Stimulated activated CD4-positive, alpha-beta T cell treated with anti-CD3 and anti-CD28 coated beads, Interleukin-12 subunit alpha, Interleukin-12 subunit beta, amount 100 ng/mL, for 4 hours (primary cell): ENCODE data around the gene NFYB.

Experiments
- DNase-seq: peaks from one replicate; pipeline ENCODE4 v3.0.0-alpha.2; 2020

NFYB gene

DNA sequence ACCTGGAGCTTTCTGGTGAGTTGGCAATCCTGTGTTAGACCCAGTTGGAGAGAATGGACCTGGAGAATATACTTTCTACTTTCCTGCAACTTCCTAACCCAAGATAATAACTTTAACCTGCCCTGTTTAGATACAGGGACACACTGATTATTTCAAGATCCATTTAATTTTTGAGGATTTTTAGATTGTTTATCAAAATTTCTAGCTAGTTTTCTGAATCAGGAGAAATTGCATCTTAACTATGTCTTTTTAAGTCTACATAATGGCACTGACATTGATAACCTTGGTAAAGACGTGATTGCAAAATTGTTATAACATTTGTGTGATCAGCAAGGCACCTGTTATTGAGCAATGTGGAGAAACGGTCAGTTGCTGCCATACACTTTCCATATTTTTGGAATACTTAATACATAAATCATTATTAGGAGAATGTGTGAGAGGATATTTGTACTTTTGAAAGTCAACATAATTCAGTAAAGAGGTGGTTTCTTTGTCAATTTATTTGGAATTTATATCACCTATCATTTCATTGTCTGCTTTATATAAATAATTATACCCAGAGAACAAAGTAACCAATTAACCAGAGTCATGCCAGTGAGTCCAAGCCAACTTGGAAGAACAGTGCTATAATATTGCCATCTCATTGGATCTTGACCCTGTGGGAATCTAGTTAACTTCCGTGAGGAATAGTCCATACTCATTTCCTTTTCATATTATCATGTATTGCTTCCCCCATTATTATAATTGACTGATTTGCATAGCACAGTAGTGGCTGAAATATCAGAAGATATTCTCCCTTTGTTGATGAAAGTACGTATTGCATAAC is 28.4 kb downstream of the NFYB start:
- DNase-seq = no peak

GRCh38 chr12:104108755-104109445 is 29.1 kb downstream of the NFYB start:
- peak; percentile 83 for DNase-seq

DNA sequence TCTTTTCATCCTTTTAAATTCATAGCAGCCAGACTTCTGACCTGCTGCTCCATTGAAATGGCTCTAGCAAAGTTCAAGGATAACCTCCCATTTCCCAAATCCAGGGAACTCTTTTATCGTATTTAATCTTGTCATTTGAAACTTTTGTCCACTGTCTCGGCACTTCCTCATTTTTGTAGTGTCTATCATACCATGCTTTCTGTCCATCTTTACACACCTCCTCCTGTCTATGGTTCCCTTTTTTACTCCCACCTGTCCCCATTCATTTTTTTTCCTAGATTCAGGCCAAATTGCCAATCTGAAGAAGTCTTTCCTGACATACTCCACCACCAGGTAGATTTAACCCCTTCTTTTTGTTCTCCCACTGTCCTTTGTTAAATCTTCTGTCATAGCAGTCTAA is 31.0 kb downstream of the NFYB start:
- DNase-seq = no peak

DNA sequence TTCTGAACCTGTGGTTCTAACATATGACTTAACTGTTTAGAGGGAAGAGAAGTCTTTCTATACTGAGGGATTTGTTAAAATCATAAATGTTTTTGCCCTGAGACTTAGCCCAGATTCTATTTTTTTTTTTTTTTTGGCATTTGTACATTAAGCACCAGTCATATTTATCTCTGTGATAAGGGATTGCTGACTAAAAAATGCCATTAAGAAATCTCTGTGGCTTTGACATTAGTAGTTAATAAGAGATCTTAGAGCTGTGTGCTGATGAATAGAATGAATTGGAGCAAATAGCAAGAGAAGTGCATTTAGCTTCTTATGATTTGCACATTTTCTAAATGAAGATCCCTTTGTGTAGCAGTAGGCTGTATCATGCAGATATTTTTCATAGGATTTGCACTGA is 32.5 kb downstream of the NFYB start:
- DNase-seq = no peak

GRCh38 chr12:104097954-104098353 is 40.1 kb downstream of the NFYB start:
- no peak for DNase-seq

- no peak for DNase-seq
Measured at GRCh38 chr12:104095289-104095688, 42.7 kb downstream of the NFYB start.

GRCh38 chr12:104094284-104094683 is 43.7 kb downstream of the NFYB start:
- DNase-seq = no peak

GRCh38 chr12:104091136-104091535 is 46.9 kb downstream of the NFYB start:
- DNase-seq = no peak

GRCh38 chr12:104090685-104091084 is 47.3 kb downstream of the NFYB start:
- no peak for DNase-seq

DNA sequence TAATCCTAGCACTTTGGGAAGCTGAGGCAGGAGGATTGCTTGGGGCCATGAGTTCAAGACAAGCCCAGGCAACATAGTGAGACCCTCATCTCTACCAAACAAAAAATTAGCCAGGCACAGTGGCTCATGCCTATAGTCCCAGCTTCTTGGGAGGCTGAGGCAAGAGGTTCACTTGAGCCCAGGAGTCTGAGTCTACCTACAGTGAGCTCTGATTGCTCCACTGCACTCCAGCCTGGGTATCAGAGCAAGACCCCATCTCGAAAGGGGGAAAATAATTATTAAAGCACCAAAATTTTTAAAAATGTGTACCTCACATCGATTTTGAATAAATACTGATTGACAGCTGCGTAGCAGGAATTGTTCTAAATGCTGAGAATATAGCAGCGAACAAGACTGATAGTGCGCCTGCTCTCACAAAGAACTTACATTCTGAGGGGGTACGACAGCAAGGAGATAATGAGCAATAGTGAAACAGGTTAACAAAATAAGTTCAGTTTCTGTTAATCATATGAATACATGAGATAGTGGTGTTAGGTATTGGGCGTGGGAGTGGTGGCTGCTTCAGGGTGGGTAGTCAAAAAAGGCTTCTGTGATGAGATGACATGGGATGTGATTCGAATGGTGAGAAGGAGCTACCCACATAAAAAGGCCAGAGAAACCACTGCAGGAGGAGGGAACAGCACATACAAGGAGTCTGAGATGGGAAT is 54.1 kb downstream of the NFYB start:
- peak; percentile 11 for DNase-seq

GRCh38 chr12:104080764-104081163 is 57.2 kb downstream of the NFYB start:
- DNase-seq = no peak

DNA sequence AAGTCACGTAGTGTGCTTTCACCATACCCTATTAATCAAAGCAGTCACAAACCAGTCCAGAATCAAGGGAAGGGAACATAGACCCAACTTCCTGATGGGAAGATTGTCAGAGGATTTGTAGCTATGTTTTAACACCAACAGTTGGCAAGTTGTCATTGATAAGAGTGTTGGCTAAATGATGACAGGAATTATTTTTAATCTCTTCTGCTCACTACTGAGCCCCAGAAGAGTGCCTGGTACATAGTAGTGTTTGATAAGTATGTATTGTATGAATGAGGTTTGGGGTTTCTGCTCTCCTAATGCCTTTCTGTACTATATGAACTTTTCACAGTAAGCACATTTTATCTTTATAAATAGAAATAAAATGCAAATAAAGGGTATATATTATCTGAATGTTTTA is 59.0 kb downstream of the NFYB start:
- no peak for DNase-seq

- no peak for DNase-seq
Measured at GRCh38 chr12:104073699-104074098, 64.3 kb downstream of the NFYB start.

GRCh38 chr12:104072099-104072498 is 65.9 kb downstream of the NFYB start:
- DNase-seq = no peak
